ENCODE measurements around the gene ARHGAP27. TPM values are rescaled to one million over a fixed set of nuclear protein-coding genes. Genes with fewer than 3 reads are reported as not detected.
"Not testable (repeated sequence)": the region's sequence is repeated elsewhere in the genome, so short reads cannot be mapped to it uniquely, and the experiment has no call there.

ARHGAP27 gene, protein sequence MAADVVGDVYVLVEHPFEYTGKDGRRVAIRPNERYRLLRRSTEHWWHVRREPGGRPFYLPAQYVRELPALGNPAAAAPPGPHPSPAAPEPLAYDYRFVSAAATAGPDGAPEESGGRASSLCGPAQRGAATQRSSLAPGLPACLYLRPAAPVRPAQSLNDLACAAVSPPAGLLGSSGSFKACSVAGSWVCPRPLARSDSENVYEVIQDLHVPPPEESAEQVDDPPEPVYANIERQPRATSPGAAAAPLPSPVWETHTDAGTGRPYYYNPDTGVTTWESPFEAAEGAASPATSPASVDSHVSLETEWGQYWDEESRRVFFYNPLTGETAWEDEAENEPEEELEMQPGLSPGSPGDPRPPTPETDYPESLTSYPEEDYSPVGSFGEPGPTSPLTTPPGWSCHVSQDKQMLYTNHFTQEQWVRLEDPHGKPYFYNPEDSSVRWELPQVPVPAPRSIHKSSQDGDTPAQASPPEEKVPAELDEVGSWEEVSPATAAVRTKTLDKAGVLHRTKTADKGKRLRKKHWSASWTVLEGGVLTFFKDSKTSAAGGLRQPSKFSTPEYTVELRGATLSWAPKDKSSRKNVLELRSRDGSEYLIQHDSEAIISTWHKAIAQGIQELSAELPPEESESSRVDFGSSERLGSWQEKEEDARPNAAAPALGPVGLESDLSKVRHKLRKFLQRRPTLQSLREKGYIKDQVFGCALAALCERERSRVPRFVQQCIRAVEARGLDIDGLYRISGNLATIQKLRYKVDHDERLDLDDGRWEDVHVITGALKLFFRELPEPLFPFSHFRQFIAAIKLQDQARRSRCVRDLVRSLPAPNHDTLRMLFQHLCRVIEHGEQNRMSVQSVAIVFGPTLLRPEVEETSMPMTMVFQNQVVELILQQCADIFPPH
- total RNA-seq, result 73.8 TPM
- long read RNA-seq, full-length matches to known transcripts, result 30 of 189 reads
- long read RNA-seq, partial matches to known transcripts, result 69 of 189 reads
- long read RNA-seq, other reads (novel, unspliced or antisense), result 90 of 189 reads

DNA sequence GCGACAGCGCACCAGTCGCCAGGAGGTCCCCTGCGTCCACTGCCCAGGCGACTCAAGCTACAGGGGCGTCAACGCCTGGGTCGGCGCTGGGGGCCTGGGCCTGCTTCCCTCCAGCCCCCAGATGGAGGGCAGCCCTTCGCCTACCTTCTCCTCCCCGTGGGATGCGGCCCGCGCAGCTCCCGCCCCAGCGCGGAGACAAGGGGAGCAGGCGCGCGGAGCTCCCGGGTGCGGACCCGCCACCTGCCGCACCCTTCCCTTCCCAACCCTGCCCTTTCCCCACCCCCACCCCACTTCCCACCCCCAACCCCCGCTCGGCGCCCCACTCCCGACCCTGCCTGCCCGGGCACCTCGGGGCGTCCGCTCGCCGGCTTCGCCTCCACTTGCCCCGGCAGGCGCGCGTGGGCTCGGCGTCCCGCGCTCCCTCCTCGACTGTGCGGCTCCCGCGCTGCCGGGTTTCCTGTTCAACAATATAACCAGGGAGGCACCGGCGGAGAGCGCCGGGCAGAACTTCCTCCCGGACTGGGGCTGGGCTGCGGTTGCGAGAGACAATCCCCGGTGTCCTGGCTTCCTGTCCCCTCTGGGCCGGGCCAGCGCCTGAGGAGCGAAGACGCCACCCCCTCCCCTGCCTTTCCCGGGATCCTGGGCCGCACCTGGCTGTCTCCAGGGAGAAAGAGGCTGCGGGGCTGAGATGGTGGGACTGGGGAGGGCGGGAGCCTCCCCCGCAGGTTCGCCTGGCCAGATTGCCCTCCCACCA lies at the start of gene ARHGAP27:
ARHGAP27 (minus strand) TSS at position 466 of the 754 bp plus-strand sequence. CDS start 2,591 bp downstream, outside the sequence.
- TF ChIP-seq, protein P1, sequence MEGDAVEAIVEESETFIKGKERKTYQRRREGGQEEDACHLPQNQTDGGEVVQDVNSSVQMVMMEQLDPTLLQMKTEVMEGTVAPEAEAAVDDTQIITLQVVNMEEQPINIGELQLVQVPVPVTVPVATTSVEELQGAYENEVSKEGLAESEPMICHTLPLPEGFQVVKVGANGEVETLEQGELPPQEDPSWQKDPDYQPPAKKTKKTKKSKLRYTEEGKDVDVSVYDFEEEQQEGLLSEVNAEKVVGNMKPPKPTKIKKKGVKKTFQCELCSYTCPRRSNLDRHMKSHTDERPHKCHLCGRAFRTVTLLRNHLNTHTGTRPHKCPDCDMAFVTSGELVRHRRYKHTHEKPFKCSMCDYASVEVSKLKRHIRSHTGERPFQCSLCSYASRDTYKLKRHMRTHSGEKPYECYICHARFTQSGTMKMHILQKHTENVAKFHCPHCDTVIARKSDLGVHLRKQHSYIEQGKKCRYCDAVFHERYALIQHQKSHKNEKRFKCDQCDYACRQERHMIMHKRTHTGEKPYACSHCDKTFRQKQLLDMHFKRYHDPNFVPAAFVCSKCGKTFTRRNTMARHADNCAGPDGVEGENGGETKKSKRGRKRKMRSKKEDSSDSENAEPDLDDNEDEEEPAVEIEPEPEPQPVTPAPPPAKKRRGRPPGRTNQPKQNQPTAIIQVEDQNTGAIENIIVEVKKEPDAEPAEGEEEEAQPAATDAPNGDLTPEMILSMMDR (IDR thresholded peaks at IDR 0.05), result no peak
- peaks cover 19% of the 10 kb centered on the region for H3K36me3 ChIP-seq
- DNase-seq, result peak; percentile 87
- intact Hi-C loops (cut with DNase I), result no loop called here
- ATAC-seq, result peak; percentile 38
- peak within 1 kb of the TSS; percentile 87 for H3K27ac ChIP-seq
- H3K9me3 ChIP-seq, result no peaks in the 10 kb centered on the region
- H3K4me1 ChIP-seq, result peaks cover 36% of the 10 kb centered on the region
- no peaks in the 10 kb centered on the region for H3K27me3 ChIP-seq
- H3K4me3 ChIP-seq, result peak within 1 kb of the TSS; percentile 61

DNA sequence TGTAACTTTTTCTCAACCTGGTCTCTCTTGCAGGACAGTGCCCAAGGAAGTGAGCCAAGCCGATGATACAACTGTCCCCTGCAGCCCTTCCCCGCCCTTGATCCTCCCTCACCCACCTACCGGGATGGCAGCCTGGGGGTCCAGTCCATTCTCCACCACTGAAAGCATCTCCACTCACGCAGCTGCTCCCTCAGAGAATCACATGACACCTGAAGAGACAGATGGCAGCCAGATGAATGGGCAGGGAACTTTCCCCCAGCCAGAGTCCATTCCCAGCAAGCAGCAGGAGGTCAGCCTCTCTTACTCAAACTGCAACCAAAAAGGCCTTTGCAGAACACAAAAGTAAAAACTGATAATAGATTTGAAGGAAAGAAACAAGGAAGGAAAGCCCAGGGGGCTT lies 49.6 kb upstream of the ARHGAP27 start:
- intact Hi-C loops (cut with DNase I); H3K4me3 ChIP-seq; H3K27me3 ChIP-seq; H3K9me3 ChIP-seq; DNase-seq; H3K4me1 ChIP-seq; H3K27ac ChIP-seq; H3K36me3 ChIP-seq; ATAC-seq: not testable (repeated sequence)

DNA sequence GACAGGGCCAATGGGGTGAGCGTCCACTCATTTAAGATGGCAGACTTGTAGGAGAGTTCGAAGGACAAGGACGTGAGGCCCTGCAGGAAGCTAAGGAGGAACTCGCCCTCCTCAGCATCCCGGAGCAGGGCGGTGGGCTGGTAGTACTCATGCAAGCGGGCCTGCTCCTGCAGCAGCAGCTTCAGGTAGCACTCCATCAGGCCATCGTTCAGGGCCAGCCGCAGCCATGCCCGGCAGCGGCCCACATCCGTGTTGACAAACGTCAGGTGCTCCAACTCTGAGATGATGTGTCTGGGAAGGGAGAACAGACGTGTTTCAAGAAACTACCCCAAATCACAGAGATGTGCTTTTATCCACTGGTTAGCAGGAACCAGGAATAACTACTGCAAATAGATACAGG lies 42.8 kb upstream of the ARHGAP27 start:
- intact Hi-C loops (cut with DNase I); DNase-seq; ATAC-seq; H3K4me3 ChIP-seq; H3K27ac ChIP-seq; H3K4me1 ChIP-seq; H3K9me3 ChIP-seq; H3K27me3 ChIP-seq: not testable (repeated sequence)
- peaks cover 58% of the 10 kb centered on the region for H3K36me3 ChIP-seq

DNA sequence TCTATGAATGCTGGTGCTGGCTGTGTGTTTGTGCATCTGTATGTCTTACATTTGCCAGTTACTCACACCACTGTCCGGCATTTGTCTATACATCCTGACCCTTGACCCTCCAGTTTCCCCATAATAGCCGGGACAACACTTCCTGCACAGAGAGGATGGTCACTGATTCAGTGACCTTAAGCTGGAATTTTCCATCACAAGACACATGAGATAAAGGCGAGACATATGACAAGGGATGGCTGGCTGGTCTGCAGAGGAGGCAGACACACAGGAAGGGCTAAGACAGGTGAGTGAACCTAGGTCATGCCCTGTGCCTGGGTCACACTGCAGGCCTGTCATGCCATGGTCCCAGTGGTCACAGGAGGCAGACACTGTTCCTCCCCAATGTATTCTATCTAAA lies 39.6 kb upstream of the ARHGAP27 start:
- H3K27me3 ChIP-seq; intact Hi-C loops (cut with DNase I); ATAC-seq; H3K4me1 ChIP-seq; H3K9me3 ChIP-seq; H3K4me3 ChIP-seq; H3K27ac ChIP-seq; DNase-seq: not testable (repeated sequence)
- peaks cover 58% of the 10 kb centered on the region for H3K36me3 ChIP-seq

DNA sequence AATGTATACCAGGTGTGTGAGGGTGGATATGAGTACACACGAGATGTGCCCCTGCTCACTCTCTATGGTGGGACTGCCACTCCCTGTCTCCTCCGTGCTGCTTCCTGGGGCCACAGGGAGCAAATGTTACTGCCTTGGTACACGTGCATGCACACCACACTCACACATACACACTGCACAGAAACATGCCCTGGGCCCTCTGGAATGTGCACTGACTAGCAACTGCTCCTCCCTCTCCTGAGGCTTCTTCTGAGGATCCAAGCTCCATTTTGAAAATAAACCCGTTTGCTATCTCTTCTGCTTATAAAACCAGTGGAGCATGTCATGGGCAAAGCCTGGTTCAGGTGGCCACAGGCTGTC lies 36.5 kb upstream of the ARHGAP27 start:
- H3K36me3 ChIP-seq, result peaks cover 35% of the 10 kb centered on the region
- H3K4me3 ChIP-seq; H3K27me3 ChIP-seq; intact Hi-C loops (cut with DNase I); DNase-seq; H3K9me3 ChIP-seq; H3K4me1 ChIP-seq; H3K27ac ChIP-seq: not testable (repeated sequence)
- ATAC-seq, result peak; percentile 43

DNA sequence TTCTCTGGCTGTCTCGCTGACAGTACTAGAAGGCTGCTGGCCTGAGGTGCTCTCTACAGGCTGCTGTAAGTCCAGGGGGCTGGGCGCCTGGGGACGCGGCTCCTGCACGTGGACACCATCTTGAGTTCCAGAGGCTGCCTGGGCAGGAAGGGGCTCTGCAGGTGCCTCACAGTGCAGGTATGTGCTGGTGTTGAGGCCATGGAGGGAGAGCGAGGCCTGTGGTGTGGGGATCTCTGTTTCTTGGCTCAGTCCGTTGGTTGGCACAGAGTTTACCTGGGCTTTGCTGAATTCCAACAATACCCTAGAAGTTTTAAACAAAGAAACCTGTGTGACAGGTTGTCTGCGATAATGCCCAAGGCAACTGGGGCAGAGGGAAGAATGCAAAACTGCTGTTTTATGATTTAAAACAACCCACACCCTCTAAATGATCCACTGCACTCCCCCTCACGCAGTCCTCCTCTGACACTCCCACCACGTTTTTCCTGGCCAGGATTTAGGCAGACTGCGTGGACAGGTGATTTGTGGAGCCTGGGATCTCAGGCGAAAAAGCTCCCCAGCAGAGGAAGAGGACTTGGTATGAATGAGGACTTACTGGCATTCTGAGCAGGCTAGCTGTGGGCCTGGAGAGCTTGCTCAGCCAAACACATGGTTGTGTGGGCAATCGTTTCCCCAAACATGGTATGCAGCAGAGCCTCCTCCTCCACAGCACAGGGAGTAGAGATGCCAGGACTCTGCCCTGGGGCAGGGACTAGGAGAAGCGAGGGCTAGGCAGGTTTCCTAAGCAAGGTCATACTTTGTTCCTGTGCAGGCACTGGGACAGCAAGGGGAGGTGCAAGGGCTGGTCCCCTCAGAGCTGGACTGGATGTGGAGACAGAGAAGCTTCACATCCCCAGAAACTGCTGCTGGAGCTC lies 35.9 kb upstream of the ARHGAP27 start:
- intact Hi-C loops (cut with DNase I); H3K27ac ChIP-seq; H3K9me3 ChIP-seq; H3K27me3 ChIP-seq; DNase-seq; H3K4me3 ChIP-seq; H3K4me1 ChIP-seq: not testable (repeated sequence)
- H3K36me3 ChIP-seq, result peaks cover 28% of the 10 kb centered on the region
- peak; percentile 69 for ATAC-seq

DNA sequence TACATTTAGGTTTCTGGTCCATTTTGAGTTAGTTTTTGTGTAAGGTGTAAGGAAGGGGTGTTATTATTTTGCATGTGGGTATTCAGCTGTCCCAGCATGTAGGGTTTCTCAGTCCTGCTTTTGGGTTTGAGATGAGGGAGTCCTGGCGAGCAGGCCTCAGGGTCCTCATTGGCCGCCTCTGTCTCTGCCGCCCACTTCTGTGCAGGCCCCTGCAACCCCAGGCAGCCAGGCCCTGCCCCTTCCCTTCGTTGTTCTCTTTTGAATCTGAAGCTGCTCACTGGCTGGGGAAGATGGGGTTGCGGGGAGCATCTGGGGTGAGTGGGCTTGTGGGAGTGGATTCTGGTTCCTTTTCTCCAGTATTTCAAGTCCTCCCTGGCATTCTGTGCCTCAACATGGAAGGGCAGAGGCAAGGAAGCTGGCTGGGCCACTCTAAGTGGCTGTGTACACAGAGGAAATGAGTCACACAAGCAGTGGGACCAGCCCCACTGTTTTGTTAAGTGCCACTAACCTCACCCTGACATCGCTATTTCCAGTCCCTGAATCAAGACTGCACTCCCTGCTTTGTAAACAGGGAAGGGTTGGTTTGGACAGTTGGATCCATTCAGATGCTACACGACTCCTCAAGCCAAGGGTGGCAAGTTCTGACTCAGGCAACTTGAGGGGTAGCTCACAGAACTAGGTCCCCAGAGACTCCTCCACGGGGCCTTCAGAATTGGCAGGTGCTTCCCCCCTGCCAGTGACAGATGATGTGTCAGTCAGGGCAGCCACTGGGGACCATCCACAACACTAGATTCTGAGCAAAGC lies 29.1 kb upstream of the ARHGAP27 start:
- H3K27me3 ChIP-seq; H3K36me3 ChIP-seq; H3K4me3 ChIP-seq; intact Hi-C loops (cut with DNase I); H3K9me3 ChIP-seq; H3K4me1 ChIP-seq: not testable (repeated sequence)
- peak overlapping the region; percentile 63 for H3K27ac ChIP-seq
- ATAC-seq (peak; percentile 98), DNase-seq (peak; percentile 78)

DNA sequence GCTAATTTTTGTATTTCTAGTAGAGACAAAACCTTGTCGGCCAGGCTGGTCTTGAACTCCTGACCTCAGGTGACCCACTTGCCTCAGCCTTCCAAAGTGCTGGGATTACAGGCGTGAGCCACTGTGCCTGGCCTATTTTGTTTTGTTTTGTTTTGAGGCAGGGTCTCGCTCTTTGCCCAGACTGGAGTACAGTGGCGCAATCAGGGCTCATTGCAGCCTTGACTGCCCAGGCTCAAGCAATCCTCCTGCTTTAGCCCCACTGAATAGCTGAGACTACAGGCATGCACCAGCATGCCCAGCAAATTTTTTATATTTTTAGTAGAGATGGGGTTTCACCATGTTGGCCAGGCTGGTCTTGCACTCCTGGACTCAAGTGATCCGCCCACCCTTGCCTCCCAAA lies 27.8 kb upstream of the ARHGAP27 start:
- H3K9me3 ChIP-seq; H3K27me3 ChIP-seq; intact Hi-C loops (cut with DNase I); H3K27ac ChIP-seq; H3K4me1 ChIP-seq; DNase-seq; ATAC-seq; H3K4me3 ChIP-seq: not testable (repeated sequence)
- peaks cover 12% of the 10 kb centered on the region for H3K36me3 ChIP-seq

DNA sequence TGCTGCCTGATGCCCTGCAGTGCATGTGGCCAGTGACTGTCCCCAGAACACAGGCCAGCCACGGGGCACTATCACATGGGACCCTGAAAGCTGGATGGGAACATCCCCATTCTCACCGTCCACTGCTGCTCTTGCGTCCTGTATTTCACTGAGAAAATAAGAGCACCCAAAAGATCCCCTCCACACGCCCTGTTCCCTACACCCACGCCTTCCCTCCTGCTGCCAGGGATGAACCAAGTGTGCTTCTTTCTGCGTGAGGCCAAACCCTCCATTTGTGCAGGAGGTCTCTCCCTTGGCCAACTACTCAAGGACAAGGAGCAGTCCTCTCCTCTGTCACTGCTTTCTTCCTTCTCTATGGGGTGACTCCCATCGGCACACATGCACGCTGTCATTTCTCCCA lies 21.7 kb upstream of the ARHGAP27 start:
- DNase-seq; H3K9me3 ChIP-seq; H3K4me1 ChIP-seq; ATAC-seq; H3K27me3 ChIP-seq; H3K4me3 ChIP-seq; H3K27ac ChIP-seq; intact Hi-C loops (cut with DNase I): not testable (repeated sequence)
- peaks cover 17% of the 10 kb centered on the region for H3K36me3 ChIP-seq

DNA sequence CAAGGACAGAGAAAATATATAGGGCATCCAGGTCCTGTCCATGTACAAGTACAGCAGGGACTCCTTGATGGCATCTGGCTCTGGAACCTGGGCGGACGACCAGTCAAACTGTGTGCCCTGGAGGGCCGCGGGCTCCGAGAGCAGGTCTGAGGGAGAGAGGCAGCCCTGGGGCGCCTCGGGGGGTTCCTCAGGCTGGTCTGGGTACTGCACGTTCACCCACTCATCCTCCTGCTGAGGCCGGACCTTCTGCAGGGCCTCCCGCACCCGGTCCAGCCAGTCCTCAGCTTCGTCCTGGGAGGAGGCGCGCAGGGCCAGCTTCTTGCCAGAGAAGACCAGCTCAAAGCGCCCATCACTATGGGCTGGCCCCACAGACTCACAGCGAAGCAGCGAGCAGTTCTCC lies 21.1 kb upstream of the ARHGAP27 start:
- H3K9me3 ChIP-seq; H3K4me3 ChIP-seq; DNase-seq; H3K27me3 ChIP-seq; intact Hi-C loops (cut with DNase I); H3K4me1 ChIP-seq; H3K27ac ChIP-seq: not testable (repeated sequence)
- peak; percentile 7 for ATAC-seq
- peaks cover 17% of the 10 kb centered on the region for H3K36me3 ChIP-seq

DNA sequence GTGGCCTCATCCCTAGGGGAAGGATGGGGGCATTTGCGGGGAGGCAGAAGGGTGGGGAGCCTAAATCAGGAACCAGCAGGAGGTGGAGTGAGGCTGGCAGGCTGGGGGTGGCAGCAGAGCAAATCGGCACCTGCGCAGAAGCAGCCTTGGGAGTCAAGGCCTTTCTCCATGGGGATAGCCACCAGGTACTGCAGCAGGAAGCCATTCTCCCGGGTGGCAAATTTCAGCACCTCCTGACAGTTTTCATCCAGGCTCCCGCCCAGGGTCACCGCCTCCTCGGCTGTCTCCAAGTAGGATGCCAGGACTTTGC lies 20.5 kb upstream of the ARHGAP27 start:
- H3K27me3 ChIP-seq; intact Hi-C loops (cut with DNase I); ATAC-seq; H3K4me1 ChIP-seq; H3K9me3 ChIP-seq; H3K27ac ChIP-seq; H3K4me3 ChIP-seq; DNase-seq: not testable (repeated sequence)
- peaks cover 18% of the 10 kb centered on the region for H3K36me3 ChIP-seq
